ENCODE data around the gene SLC66A1.

Gene SLC66A1

DNA sequence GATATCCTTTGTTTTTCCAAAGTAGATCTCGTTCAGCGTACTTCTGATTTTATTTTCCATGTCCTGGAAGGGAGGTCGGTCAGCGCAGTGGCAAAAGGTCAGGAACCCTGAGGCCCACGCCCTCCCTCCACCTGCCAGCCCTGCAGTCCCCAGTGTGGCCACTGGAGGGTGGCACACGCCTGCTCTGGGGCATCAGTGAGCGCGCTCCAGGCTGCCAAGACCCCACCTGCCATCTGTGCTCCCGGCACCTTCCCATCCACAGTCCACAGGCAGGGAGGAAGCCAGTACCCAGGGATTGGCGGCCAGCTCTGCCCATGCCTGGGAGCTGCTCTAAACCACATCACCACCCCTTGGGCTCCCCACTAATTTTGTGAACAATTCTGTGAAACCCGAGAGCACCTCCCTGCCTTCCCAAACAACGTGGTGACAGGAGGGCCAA lies 32.3 kb downstream of the SLC66A1 start:
- peak; percentile 11 for DNase-seq

- DNase-seq, result no peak
Observed at GRCh38 chr1:19344831-19345230, 32.7 kb downstream of the SLC66A1 start.

DNA sequence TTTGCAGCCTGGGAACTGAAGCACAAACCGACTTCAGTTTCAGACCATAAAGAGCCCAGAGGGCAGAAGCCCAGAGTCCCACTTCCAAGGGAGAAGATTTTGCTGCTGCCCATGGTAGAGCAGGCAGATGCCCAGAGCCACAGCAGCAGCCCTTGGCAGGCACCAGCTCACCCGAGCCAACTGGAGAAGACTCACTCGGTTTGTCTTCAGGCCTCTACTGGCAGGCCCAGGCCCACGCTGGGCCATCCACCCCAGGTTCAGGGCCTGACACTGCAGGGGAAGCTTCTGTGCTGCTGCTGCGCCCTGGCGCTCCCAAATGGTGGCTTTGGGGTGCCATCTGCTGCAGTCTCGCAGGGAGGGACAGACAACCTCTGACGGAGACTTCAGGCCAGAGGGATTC lies 33.3 kb downstream of the SLC66A1 start:
- no peak for DNase-seq

DNA sequence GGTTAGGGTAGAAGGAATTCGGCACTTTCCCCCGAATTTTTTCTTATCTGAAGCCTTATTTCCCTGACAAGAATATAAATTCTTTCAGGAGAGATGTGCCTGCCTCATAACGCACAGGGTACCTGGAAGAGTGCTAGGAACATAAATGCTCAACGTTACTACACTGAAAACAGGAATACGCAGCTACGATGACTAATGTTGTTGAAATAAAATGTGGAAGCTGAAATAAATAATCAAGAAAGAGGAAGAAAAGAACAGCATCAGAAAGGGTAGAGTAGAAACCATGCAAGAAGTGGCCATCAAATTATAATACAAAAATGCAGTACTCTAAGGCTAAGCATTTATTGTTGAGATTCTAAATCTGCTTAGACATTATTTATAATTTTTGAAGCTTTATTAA lies 33.9 kb downstream of the SLC66A1 start:
- DNase-seq, result no peak

GRCh38 chr1:19347533-19348172 lies 35.5 kb downstream of the SLC66A1 start:
- no peak for DNase-seq

- DNase-seq, result no peak
Observed at GRCh38 chr1:19348441-19349198, 36.5 kb downstream of the SLC66A1 start.

DNA sequence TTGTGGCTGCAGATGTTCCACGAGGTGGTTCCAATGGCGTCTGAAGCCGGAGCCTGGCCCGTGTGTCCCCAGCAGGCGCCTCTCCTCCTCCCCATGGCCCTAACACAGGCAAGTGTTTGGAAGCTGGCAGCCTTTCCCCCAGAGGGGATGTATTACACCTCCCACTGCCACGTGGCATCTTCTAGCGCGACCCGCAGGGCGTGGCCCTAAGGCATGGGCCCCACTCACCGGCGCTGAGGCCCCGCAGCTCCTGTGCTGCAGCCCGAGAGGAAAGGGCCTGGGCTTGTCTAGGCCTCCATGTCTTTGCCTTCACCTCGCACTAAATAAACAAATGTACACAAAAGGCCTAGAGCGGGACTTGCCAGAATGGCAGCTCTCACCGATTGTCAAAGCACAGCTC lies 37.9 kb downstream of the SLC66A1 start:
- no peak for DNase-seq

DNA sequence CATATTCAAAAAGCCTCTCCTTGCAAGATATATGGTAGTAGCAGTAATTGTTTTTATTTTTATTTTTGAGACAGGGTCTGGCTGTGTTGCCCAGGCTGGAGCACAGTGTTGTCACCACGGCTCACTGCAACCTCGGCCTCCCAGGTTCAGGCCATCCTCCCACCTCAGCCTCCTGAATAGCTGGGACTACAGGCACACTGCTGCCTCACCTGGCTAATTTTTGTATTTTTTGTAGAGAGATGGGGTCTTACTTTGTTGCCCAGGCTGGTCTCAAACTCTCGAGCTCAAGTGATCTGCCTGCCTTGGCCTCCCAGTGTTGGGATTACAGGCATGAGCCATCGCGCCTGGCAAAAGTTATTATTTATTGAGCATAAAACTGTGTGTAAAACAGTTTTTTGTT lies 38.4 kb downstream of the SLC66A1 start:
- DNase-seq, result no peak

GRCh38 chr1:19351873-19352272 lies 39.7 kb downstream of the SLC66A1 start:
- no peak for DNase-seq

- DNase-seq, result no peak
Observed at GRCh38 chr1:19352839-19353238, 40.7 kb downstream of the SLC66A1 start.

- no peak for DNase-seq
Observed at GRCh38 chr1:19353596-19353995, 41.5 kb downstream of the SLC66A1 start.

DNA sequence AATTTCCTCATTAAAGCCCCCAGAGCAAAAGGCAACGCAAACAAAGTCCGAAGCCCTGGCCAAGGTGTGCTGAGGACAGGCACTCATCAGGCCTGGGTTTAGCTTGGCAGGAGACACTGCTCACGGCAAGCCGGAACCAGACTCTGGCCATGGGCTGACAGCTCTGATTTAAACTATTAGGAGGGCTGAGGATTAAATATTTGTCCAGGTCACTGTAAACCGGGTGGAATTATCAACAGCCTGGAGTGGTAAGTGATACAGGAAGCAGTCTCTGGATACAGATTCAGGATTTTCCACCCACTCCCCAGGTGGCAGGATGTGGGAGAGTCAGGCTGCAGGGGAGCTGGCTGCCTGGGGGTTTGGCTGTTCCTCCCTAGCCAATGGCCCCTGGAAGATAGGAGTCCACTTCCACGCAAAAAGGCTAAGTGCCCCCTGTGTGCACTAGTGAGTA lies 42.4 kb downstream of the SLC66A1 start:
- no peak for DNase-seq

DNA sequence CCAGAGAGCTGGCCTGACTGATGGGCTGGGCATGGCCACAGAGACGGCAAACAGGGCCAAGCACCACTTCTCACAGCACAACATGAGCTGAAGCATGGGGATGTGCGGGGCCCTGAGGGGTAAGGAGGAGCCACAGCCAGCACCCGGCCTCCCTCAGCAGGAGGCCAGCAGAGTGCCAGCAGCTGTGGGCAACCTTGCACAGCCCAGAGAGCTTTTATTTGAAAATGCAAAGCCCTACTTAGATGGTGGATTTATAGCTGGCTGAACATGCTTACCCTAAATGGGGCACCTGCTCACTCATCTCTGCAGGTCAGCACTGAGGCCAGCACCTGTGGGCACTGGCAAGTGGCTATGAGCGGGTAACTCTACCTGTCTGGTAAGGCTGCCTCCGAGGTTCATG lies 44.1 kb downstream of the SLC66A1 start:
- DNase-seq, result no peak

GRCh38 chr1:19357299-19357986 lies 45.3 kb downstream of the SLC66A1 start:
- no peak for DNase-seq

- DNase-seq, result no peak
Observed at GRCh38 chr1:19358710-19359109, 46.6 kb downstream of the SLC66A1 start.

DNA sequence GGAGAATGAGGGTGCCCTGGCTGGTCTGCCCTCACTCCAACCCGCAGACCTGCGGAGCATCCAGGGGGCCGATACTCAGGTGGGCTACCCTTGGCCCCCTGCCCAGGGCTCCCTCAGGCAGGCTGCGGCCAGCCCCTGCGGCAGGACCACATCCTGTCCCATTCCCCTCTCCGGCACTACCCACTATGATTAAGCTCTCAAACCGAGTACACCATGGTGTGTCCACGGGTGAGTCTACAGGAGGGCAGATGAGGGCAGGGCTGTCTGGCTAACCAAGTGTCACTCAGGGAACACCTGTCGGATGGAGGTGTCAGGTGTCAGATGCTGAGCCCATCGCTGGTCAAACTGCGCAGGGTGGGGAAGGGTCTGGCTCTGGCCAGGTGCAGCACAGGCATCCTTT lies 47.2 kb downstream of the SLC66A1 start:
- no peak for DNase-seq

DNA sequence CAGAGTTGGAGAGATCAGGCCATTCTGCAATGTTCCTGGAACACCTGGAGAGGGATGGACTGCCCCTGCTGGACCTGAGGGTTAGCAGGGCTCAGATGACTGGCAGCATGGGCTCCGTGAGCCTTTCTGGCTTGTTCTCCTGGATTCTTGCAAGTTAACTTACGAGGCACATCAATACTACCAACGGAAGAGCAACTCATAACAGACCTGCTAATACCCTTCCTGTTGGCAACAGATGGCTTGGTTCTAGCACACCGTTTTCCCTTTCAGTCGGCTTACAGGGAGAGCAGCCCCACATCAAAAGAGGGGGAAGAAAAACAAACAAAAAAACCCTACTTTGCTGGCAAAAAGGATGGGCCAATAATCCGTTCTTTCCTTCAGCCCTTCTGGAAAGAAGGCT lies 47.9 kb downstream of the SLC66A1 start:
- DNase-seq, result no peak

GRCh38 chr1:19360432-19360831 lies 48.3 kb downstream of the SLC66A1 start:
- DNase-seq, result no peak

GRCh38 chr1:19360843-19361610 lies 48.9 kb downstream of the SLC66A1 start:
- no peak for DNase-seq

DNA sequence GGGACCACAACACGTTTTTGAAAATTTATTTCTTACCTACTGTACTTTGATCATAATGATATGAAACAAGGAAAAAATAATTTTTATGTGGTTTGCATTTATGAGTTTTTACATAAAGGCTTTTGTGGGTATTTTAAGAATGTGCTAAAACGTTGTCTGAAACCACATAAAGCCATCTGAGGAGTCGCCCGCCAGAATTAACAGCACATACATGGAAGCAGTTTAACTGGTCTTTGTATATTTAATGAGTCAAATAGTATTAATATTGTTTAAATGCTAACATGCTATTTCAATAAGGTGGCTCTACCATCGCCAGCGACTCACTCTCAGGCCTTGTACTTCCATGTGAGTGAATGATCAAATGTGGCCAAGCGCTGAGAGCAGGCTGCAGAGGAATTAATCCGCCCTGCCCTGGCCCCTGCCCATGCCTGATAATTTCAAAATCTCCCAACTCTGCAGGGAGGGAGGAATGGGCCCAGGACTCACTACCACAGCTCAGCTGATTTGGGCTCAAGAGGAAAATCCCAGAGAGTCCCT lies 49.6 kb downstream of the SLC66A1 start:
- no peak for DNase-seq

DNA sequence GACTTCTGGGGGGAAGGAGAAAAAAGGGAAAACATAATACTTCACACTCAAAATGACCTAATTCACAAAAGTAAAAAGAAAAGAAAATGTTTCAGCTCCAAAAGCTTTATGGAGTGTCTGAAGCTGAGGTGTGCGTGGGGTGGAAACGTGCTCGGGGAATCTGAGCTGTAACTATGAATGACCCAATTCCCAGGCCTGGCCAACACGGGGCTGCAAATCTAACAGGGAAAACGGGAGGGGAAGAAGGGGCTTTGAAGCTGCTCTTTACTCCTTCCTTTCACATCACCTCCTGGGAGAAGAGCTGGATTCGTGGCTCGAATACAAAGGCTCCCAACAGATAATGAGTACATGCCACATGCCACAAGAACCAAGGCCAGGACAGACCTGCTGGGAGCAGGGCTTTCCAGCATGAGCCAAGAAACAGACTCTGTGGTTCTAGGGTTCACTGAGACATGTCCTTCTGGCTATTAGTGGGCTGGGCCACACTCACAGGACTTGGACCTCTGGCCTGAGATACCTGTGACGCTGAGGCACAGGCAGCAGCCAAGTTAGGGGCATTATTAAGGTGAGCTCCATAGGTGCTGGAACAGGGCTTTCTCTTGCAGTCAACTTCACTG lies 51.5 kb downstream of the SLC66A1 start:
- no peak for DNase-seq

- no peak for DNase-seq
Observed at GRCh38 chr1:19365721-19366120, 53.6 kb downstream of the SLC66A1 start.
